ENCODE data around the gene PCSK4. TPM values are rescaled to one million over a fixed set of nuclear protein-coding genes. Genes with fewer than 3 reads are reported as not detected.

Gene PCSK4
- total RNA-seq, 5 donors from 2014 or later (not counting 1 experiment from before 2014, with no cell fraction given), result 5.2 to 9.8 (median 5.6) TPM

Other genes starting within 250 kb of the PCSK4 start
- gene ATP5F1D, start 248.6 kb downstream of the PCSK4 start, total RNA-seq, result 100 to 1,000 TPM; 117 to 233 (median 155) TPM
- 100 to 1,000 TPM in 1 of 5 donors, 10 to 100 TPM in 4; 54.0 to 161 (median 66.9) TPM for gene MIDN, start 241.8 kb downstream of the PCSK4 start, total RNA-seq
- 100 to 1,000 TPM; 477 to 682 (median 657) TPM for gene CIRBP, start 221.0 kb downstream of the PCSK4 start, total RNA-seq
- gene FAM174C, start 214.8 kb downstream of the PCSK4 start, total RNA-seq, result 10 to 100 TPM; 42.1 to 69.8 (median 60.4) TPM
- gene EFNA2, start 204.5 kb downstream of the PCSK4 start, total RNA-seq, result under 1 TPM in 1 of 5 donors, not detected in 4; 0.38 TPM
- 10 to 100 TPM; 50.3 to 85.5 (median 79.6) TPM for gene NDUFS7, start 106.4 kb downstream of the PCSK4 start, total RNA-seq
- gene GAMT, start 88.8 kb downstream of the PCSK4 start, total RNA-seq, result 10 to 100 TPM; 11.8 to 18.1 (median 13.7) TPM
- 100 to 1,000 TPM; 153 to 170 (median 161) TPM for gene DAZAP1, start 82.8 kb downstream of the PCSK4 start, total RNA-seq
- 1,000 to 10,000 TPM; 1,731 to 2,353 (median 2,282) TPM for gene RPS15, start 52.0 kb downstream of the PCSK4 start, total RNA-seq
- under 1 TPM; 0.08 to 0.29 (median 0.13) TPM for gene APC2, start 40.2 kb downstream of the PCSK4 start, total RNA-seq
- gene C19orf25, start 11.1 kb downstream of the PCSK4 start, total RNA-seq, result 10 to 100 TPM; 30.8 to 76.2 (median 71.4) TPM
- gene REEP6, start 831 bp upstream of the PCSK4 start, total RNA-seq, result 1 to 10 TPM; 2.2 to 6.9 (median 5.5) TPM
- 1 to 10 TPM; 5.7 to 7.9 (median 6.9) TPM for gene ADAMTSL5, start 22.7 kb upstream of the PCSK4 start, total RNA-seq
- not detected for gene PLK5, start 33.7 kb upstream of the PCSK4 start, total RNA-seq
- gene MEX3D, start 78.0 kb upstream of the PCSK4 start, total RNA-seq, result 1 to 10 TPM; 2.1 to 7.7 (median 6.2) TPM
- 10 to 100 TPM; 51.8 to 80.3 (median 75.5) TPM for gene MBD3, start 102.5 kb upstream of the PCSK4 start, total RNA-seq
- 100 to 1,000 TPM; 127 to 168 (median 148) TPM for gene UQCR11, start 115.1 kb upstream of the PCSK4 start, total RNA-seq
- 100 to 1,000 TPM in 2 of 5 donors, 10 to 100 TPM in 3; 63.3 to 107 (median 94.6) TPM for gene TCF3, start 162.3 kb upstream of the PCSK4 start, total RNA-seq